ENCODE measurements around the gene KIAA1549. TPM values are rescaled to one million over a fixed set of nuclear protein-coding genes. Genes with fewer than 3 reads are reported as not detected.

The KIAA1549 gene
- total and polyA plus RNA-seq, 2 of the 4 experiments (the other 2 are of a cell fraction), result 1.3 to 3.3 TPM

DNA sequence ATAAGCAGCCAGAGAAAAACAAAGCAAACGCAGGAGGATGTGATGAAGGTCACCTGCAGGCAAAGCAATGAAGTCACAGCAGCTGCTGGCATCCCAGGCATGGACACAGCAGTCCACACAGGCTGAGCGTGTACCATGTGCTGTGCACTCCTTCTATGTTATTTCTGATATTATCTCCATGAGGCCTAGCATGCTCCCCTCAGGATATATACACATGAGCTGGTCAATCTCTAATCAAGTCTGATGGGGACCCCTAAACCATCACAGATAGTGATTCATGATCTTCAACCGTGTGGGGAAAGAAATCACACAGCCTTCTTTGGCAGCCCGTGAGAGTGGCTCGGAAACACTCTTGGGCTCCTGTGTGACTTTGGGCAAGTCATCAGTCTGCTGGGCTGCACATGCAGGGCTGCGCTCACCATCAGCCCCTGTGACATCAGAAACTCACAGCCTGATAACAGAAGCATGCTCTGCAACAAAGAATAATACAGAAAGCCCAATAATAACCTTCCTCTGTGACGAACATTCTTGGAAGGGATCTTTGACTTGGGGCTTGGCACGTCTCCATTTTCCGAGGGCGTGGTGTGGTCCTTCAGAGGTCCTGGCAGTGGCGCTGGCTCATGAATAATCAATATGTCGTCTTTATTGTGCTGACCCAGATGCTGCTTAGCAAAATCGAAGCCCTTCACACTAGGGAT, 100.2 kb downstream of the KIAA1549 start:
- no peak for ATAC-seq (ENCODE audit: low read depth)
- H2AK9ac ChIP-seq (replicated peaks; ENCODE audit: low read depth, low read length, poor library complexity), result no peak overlapping the region

More for the DNA sequence above, 100.2 kb downstream of the KIAA1549 start:
- H3K4me1 ChIP-seq (ENCODE audit: control insufficient read depth, insufficient read depth, low read length), result peaks cover 3% of the 10 kb centered on the region; the same call in 1 of the 2 replicates
- no peak overlapping the region for H2BK5ac ChIP-seq (ENCODE audit: low read depth, low read length, poor library complexity, severe bottlenecking)
- no peak overlapping the region for H2AK5ac ChIP-seq (ENCODE audit: low read depth, low read length)
- no peak overlapping the region for H3K9ac ChIP-seq (ENCODE audit: low read depth, low read length)
- H3K27ac ChIP-seq (ENCODE audit: insufficient read depth, low read length), result no peak overlapping the region
- H4K91ac ChIP-seq (ENCODE audit: insufficient read depth, low read depth, low read length), result no peak overlapping the region
- BruUV-seq (replicated peaks), result no TSS peak
- in situ Hi-C loops (cut with MboI; ENCODE audit: low sequenced_read_pairs), result loop anchor here (10.0 kb wide), 1 partner anchor 194 kb away; no protein-coding TSS in a partner anchor
- peaks cover 5% of the 10 kb centered on the region; the same call in 1 of the 2 replicates for H3K9me1 ChIP-seq (ENCODE audit: insufficient read depth, low read length)
- no peak overlapping the region for H3K23ac ChIP-seq (ENCODE audit: low read depth, low read length)
- no peak overlapping the region for H4K5ac ChIP-seq (ENCODE audit: low read depth, low read length)
- H3K36me3 ChIP-seq (ENCODE audit: control insufficient read depth, insufficient read depth, low read length), result peaks cover 2% of the 10 kb centered on the region; the same call in 1 of the 2 replicates
- no peak overlapping the region for H3K4me2 ChIP-seq (ENCODE audit: low read depth, low read length)
- no peak overlapping the region for H4K8ac ChIP-seq (ENCODE audit: low read depth in 2 of 2, low read length in 2 of 2)
- intact Hi-C loops (cut with micrococcal nuclease), result no loop called here
- WGBS, 2 experiments (ENCODE audit: extremely low coverage in 2 of 2, insufficient read length in 1 of 2), result 86% methylated on average over 11 of the region's 13 CpGs; no CpG with 5 or more reads in 1 of the 2 experiments
- no peak overlapping the region for H3K56ac ChIP-seq (ENCODE audit: extremely low read depth, insufficient read depth, low read length)
- H2AFZ ChIP-seq (replicated peaks; ENCODE audit: low read length, poor library complexity), result no peak overlapping the region
- H2BK15ac ChIP-seq (ENCODE audit: low read depth, low read length), result no peak overlapping the region
- no peak overlapping the region for H3K18ac ChIP-seq (ENCODE audit: low read depth, low read length)
- no peak for TF ChIP-seq MXI1 (IDR thresholded peaks at IDR 0.05; ENCODE audit: borderline replicate concordance, low read depth, low read length)
- no peak for TF ChIP-seq CHD1 (IDR thresholded peaks at IDR 0.05; ENCODE audit: low read depth, low read length)
- TF ChIP-seq MAZ (IDR thresholded peaks at IDR 0.05; ENCODE audit: borderline replicate concordance, low read depth, low read length), result no peak
- no peak for TF ChIP-seq CEBPB (IDR thresholded peaks at IDR 0.05; ENCODE audit: low read depth, low read length)
- TF ChIP-seq, protein P1, sequence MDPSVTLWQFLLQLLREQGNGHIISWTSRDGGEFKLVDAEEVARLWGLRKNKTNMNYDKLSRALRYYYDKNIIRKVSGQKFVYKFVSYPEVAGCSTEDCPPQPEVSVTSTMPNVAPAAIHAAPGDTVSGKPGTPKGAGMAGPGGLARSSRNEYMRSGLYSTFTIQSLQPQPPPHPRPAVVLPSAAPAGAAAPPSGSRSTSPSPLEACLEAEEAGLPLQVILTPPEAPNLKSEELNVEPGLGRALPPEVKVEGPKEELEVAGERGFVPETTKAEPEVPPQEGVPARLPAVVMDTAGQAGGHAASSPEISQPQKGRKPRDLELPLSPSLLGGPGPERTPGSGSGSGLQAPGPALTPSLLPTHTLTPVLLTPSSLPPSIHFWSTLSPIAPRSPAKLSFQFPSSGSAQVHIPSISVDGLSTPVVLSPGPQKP (IDR thresholded peaks at IDR 0.05; ENCODE audit: borderline replicate concordance, low read depth, low read length), result no peak
- no peak for TF ChIP-seq MAFK (IDR thresholded peaks at IDR 0.05; ENCODE audit: low read depth, low read length)
- TF ChIP-seq NFE2L2 (IDR thresholded peaks at IDR 0.05; ENCODE audit: low read depth, low read length), result no peak
- no peak for TF ChIP-seq POLR2A (IDR thresholded peaks at IDR 0.05; ENCODE audit: low read depth, low read length)
- TF ChIP-seq RFX5 (IDR thresholded peaks at IDR 0.05; ENCODE audit: low read depth, low read length), result no peak
- TF ChIP-seq, protein P2, sequence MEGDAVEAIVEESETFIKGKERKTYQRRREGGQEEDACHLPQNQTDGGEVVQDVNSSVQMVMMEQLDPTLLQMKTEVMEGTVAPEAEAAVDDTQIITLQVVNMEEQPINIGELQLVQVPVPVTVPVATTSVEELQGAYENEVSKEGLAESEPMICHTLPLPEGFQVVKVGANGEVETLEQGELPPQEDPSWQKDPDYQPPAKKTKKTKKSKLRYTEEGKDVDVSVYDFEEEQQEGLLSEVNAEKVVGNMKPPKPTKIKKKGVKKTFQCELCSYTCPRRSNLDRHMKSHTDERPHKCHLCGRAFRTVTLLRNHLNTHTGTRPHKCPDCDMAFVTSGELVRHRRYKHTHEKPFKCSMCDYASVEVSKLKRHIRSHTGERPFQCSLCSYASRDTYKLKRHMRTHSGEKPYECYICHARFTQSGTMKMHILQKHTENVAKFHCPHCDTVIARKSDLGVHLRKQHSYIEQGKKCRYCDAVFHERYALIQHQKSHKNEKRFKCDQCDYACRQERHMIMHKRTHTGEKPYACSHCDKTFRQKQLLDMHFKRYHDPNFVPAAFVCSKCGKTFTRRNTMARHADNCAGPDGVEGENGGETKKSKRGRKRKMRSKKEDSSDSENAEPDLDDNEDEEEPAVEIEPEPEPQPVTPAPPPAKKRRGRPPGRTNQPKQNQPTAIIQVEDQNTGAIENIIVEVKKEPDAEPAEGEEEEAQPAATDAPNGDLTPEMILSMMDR (conservative IDR thresholded peaks at IDR 0.05; ENCODE audit: low read depth, low read length), result no peak
- no peak for TF ChIP-seq BHLHE40 (IDR thresholded peaks at IDR 0.05; ENCODE audit: low read depth, low read length)
- no peak for TF ChIP-seq RAD21 (IDR thresholded peaks at IDR 0.05; ENCODE audit: low read length)
- TF ChIP-seq FOS (IDR thresholded peaks at IDR 0.05; ENCODE audit: low read depth, low read length), result no peak
- TF ChIP-seq, protein P3, sequence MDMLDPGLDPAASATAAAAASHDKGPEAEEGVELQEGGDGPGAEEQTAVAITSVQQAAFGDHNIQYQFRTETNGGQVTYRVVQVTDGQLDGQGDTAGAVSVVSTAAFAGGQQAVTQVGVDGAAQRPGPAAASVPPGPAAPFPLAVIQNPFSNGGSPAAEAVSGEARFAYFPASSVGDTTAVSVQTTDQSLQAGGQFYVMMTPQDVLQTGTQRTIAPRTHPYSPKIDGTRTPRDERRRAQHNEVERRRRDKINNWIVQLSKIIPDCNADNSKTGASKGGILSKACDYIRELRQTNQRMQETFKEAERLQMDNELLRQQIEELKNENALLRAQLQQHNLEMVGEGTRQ (IDR thresholded peaks at IDR 0.05; ENCODE audit: low read depth, low read length), result no peak
- TF ChIP-seq RCOR1 (IDR thresholded peaks at IDR 0.05; ENCODE audit: insufficient replicate concordance, low read length), result no peak
- TF ChIP-seq SMC3 (IDR thresholded peaks at IDR 0.05; ENCODE audit: low read depth, low read length), result no peak
- H3K4me3 ChIP-seq (ENCODE audit: insufficient read depth, low read depth, low read length), result no peak overlapping the region
- H3K4ac ChIP-seq (ENCODE audit: low read depth, low read length), result no peak overlapping the region
- no peaks in the 10 kb centered on the region for H3K79me1 ChIP-seq (ENCODE audit: low read depth in 1 of 2, low read length in 2 of 2)
- H2BK120ac ChIP-seq (ENCODE audit: low read depth, low read length), result no peak overlapping the region
- H3K9me3 ChIP-seq (ENCODE audit: control insufficient read depth, insufficient read depth, low read length), result no peaks in the 10 kb centered on the region
- H4K20me1 ChIP-seq (ENCODE audit: insufficient read depth, low read length), result no peaks in the 10 kb centered on the region
- H2BK20ac ChIP-seq (ENCODE audit: low read depth, low read length), result no peak overlapping the region
- no peaks in the 10 kb centered on the region for H3K27me3 ChIP-seq (ENCODE audit: control insufficient read depth, insufficient read depth, low read length)
- ChIA-PET POLR2A (ENCODE audit: unreplicated experiment) (no interaction called here), CTCF (no interaction called here)
- no peak overlapping the region for H3K14ac ChIP-seq (replicated peaks; ENCODE audit: low read depth, low read length)
- dilution Hi-C loops (cut with HindIII; ENCODE audit: low sequenced_read_pairs, unreplicated experiment), result no loop called here
- no peak for DNase-seq
